GM21576 (cell line): ENCODE results near the gene ELL2.

Experiments used
- ATAC-seq: cut with Tn5 transposase; IDR thresholded peaks from one replicate; pipeline ENCODE4 v1.9.1; 2021; ENCODE audit warnings: mild to moderate bottlenecking, moderate library complexity; ENCODE audit not compliant: unreplicated experiment

The ELL2 gene

DNA sequence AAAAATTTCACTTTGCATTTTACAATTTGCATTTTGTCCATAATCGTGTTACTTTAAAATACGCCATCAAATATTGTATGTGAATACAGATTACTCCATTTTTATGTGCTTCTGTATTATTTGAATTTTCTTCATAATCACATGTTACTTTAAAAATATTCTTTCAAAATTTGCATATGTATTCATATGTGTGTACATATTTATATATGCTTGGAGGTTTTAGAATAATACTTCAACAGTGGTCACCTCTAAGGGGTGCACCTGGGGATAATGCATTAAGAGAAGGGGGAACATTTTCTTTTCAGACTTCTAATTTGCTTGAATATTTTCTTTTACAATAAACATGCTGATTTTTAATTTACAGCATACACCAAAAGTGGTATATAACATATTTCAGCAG lies 21.9 kb upstream of the ELL2 start:
- no peak for ATAC-seq

- ATAC-seq: no peak
Observed at GRCh38 chr5:95983080-95983479, 21.4 kb upstream of the ELL2 start.

GRCh38 chr5:95976606-95977005 lies 15.0 kb upstream of the ELL2 start:
- ATAC-seq: no peak

- no peak for ATAC-seq
Observed at GRCh38 chr5:95975703-95976102, 14.1 kb upstream of the ELL2 start.

- ATAC-seq: peak; percentile 83
Observed at GRCh38 chr5:95973793-95974325, 12.2 kb upstream of the ELL2 start.

GRCh38 chr5:95972196-95972595 lies 10.5 kb upstream of the ELL2 start:
- no peak for ATAC-seq

- ATAC-seq: no peak
Observed at GRCh38 chr5:95970359-95970704, 8.7 kb upstream of the ELL2 start.

DNA sequence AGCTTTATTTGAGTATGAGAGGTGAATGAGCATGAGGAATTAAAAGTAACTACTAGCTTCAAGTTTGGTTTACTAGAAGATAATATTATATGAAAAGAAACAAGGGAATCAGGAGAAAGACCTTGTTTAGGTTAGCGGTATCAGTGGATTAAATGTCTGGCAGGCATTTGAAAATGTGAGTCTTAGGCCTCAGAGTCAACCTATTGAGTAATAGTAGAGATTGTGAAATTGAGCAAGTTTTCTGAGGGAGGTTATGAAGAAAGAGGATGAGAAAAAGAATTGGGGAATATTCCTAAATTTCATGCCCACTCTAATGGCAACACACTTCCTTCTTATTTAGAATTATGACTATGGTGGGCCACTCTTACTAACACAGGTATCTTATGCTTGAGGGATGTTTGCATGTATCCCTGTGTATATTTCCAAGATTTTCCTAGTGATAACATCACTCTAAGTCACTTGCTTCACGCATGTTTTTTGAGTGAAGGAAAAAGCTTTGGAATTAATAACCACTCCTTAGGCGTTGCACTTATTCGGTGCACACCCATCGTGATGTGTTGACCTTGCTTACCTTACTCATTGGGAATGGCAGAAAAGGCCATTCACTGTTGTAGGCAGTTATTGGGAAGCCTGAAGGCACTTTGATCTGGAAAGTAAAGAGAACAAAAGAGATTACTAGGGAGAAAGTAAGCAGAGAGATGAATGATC lies 8.2 kb upstream of the ELL2 start:
- ATAC-seq: no peak

GRCh38 chr5:95969055-95969454 lies 7.4 kb upstream of the ELL2 start:
- ATAC-seq: no peak

- no peak for ATAC-seq
Observed at GRCh38 chr5:95967236-95967635, 5.6 kb upstream of the ELL2 start.

GRCh38 chr5:95966005-95966404 lies 4.4 kb upstream of the ELL2 start:
- no peak for ATAC-seq

- ATAC-seq: no peak
Observed at GRCh38 chr5:95963650-95964410, 2.2 kb upstream of the ELL2 start.

- ATAC-seq: no peak
Observed at GRCh38 chr5:95962785-95963184, 1.1 kb upstream of the ELL2 start.

DNA sequence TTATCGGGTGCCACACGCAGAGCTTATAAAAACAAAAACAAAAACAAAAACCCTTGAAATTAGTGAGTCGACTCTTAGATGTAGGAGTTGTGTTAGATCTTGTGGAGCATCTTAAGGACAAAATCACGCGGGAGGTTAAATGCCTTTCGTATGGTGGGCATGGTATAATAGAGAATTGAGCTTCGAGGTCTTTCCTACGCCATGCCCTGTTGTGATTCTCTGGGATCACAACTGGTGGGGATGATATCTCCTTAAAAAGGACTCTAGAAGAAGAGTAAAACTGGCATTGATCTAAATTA lies 773 bp upstream of the ELL2 start:
- ATAC-seq: no peak

- ATAC-seq: peak; percentile 59
Observed at GRCh38 chr5:95960667-95961616, 709 bp downstream of the ELL2 start.

- no peak for ATAC-seq
Observed at GRCh38 chr5:95959888-95960666, 1.6 kb downstream of the ELL2 start.

DNA sequence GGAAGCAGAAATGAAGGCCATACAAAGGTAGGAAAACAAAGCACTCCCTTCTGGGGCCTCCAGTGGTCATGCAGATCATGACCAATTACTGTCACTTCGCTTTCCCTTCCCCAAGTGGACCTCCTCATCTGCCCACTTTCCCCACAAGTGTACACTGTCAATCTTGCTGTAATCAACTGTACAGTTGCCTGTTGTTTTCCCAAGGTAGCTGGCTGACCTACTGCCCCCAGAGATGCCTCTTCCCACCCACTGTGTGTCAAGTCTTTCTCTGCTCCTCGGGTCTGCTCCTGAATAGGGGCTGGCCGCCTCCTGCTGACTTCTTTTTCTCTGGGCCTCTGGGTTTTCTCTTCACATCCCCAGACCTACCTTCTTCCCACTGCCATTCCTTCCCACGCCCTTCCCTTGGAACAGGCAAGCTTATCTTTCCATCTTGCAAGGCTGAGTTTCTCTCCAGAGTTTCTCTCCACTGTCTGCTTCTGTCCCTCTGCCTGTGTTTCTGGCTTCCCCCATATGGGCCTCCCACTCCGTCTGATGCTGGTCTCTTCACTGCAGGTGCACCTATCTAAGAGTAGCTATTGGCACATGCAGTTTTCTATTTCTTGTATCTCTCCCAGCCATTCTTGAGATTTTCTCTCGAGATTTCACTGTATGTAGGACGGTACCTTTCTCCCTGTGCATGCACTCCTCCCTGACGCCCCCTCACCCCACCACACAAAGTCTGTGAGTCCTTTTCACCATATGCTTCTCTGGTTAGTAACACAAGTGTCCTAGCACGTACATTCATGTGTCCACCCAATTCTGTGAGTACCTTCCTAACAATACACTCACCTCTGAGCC lies 2.4 kb downstream of the ELL2 start:
- ATAC-seq: no peak

- ATAC-seq: no peak
Observed at GRCh38 chr5:95958310-95959014, 3.2 kb downstream of the ELL2 start.

DNA sequence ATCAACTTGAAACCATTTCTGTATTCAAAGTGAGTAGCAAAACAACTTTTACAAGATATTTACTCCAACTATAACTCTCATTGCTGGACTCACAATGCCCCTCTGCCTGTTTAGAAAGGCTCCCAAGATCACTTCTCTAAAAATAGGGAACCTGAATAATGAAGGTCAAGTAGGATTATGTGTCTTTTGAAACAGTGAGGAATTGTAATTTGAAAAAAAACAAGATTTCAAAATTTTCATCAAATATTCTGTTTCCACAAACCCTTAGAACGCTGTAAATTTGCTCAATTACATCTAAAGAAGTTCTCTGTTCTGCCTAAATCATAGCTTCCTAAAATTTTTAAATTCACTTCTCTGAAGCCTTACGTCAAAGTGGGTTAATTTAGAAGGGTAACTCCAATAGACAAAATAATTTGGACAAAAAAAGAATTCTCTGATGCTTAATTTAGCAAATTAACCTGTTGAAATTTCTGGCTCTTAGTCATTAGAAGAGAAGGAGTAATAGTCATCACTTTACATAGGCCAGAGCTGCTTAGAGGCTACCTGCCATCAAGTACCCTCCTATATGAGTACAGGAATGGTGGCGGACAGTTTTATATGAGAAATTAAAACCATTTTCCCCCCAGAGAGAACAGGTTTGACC lies 4.0 kb downstream of the ELL2 start:
- ATAC-seq: no peak
